Nucleus accumbens (tissue), 56 donors: ENCODE data around the gene CNDP2.
"Not testable (repeated sequence)": the region's sequence is repeated elsewhere in the genome, so short reads cannot be mapped to it uniquely, and the experiment has no call there.

Experiments used
- DNase-seq, 56 donors: peaks; one replicate each; lab custom pipeline; 2025; lab: John Stamatoyannopoulos, UW

CNDP2 gene

GRCh38 chr18:74562131-74562730 lies 66.1 kb downstream of the CNDP2 start:
- DNase-seq: no peak

GRCh38 chr18:74562775-74563174 lies 66.6 kb downstream of the CNDP2 start:
- DNase-seq: no peak

- no peak for DNase-seq
These were observed 67.8 kb downstream of the CNDP2 start for GRCh38 chr18:74563999-74564398.

- DNase-seq: not testable (repeated sequence)
These were observed 69.0 kb downstream of the CNDP2 start for GRCh38 chr18:74565164-74565563.

- not testable (repeated sequence) for DNase-seq
These were observed 69.8 kb downstream of the CNDP2 start for GRCh38 chr18:74565993-74566392.

- no peak for DNase-seq
These were observed 71.7 kb downstream of the CNDP2 start for GRCh38 chr18:74567822-74568221.

- no peak for DNase-seq
These were observed 73.2 kb downstream of the CNDP2 start for GRCh38 chr18:74569401-74569800.

GRCh38 chr18:74570266-74570665 lies 74.1 kb downstream of the CNDP2 start:
- no peak for DNase-seq

- no peak for DNase-seq
These were observed 75.9 kb downstream of the CNDP2 start for GRCh38 chr18:74571895-74572680.

- no peak for DNase-seq
These were observed 76.9 kb downstream of the CNDP2 start for GRCh38 chr18:74573053-74573452.
